GM20000 (cell line): ENCODE results near the gene ADGRB2.

Experiments
- DNase-seq: peaks from one replicate; pipeline ENCODE4 v3.0.0; 2012; ENCODE audit warnings: low spot score
- CTCF ChIP-seq: IDR thresholded peaks from 2 replicates; pipeline ENCODE4 v1.5.1; 2012; ENCODE audit warnings: mild to moderate bottlenecking, control low read depth; ENCODE audit errors: extremely low read depth, missing control alignments

ADGRB2 gene

GRCh38 chr1:31688233-31688918 lies 75.8 kb downstream of the ADGRB2 start:
- DNase-seq = no peak
- no peak for TF ChIP-seq CTCF

- TF ChIP-seq CTCF = no peak
- DNase-seq = no peak
Observed at GRCh38 chr1:31687601-31688000, 76.5 kb downstream of the ADGRB2 start.

- no peak for DNase-seq
- TF ChIP-seq CTCF = no peak
Observed at GRCh38 chr1:31685795-31686194, 78.3 kb downstream of the ADGRB2 start.

GRCh38 chr1:31683997-31684396 lies 80.1 kb downstream of the ADGRB2 start:
- DNase-seq = peak; percentile 41
- TF ChIP-seq CTCF = peak; percentile 37

- no peak for DNase-seq
- no peak for TF ChIP-seq CTCF
Observed at GRCh38 chr1:31681415-31681814, 82.7 kb downstream of the ADGRB2 start.

GRCh38 chr1:31679676-31680230 lies 84.4 kb downstream of the ADGRB2 start:
- DNase-seq = no peak
- no peak for TF ChIP-seq CTCF

GRCh38 chr1:31679091-31679490 lies 85.0 kb downstream of the ADGRB2 start:
- DNase-seq = no peak
- no peak for TF ChIP-seq CTCF
